ENCODE results near the gene SIRPA. TPM values are rescaled to one million over a fixed set of nuclear protein-coding genes. Genes with fewer than 3 reads are reported as not detected.

The SIRPA gene
- total and polyA plus RNA-seq, 2 of the 8 experiments (the other 6 are each of a cell fraction or from before 2014, with no cell fraction given) = 3.9 to 4.3 TPM

- no peak overlapping the region for H3K14ac ChIP-seq (ENCODE audit: insufficient read length)
- no peaks in the 10 kb centered on the region for H3K9me3 ChIP-seq (ENCODE audit: insufficient read depth in 2 of 2, low read depth in 1 of 2, low read length in 1 of 2)
- peak overlapping the region; percentile 97 for H2BK15ac ChIP-seq (ENCODE audit: low read length)
- no peaks in the 10 kb centered on the region; the same call in 1 of the 2 replicates for H3K23me2 ChIP-seq (ENCODE audit: low read depth, low read length)
- H3K23ac ChIP-seq (ENCODE audit: insufficient read length) = no peak overlapping the region
- DNase-seq (ENCODE audit: low read depth in 1 of 2, low spot score in 2 of 2) = no peak
- peak overlapping the region; percentile 44; the same call in 1 of the 2 replicates for H2BK5ac ChIP-seq (ENCODE audit: low read depth, low read length)
- H3K36me3 ChIP-seq (ENCODE audit: control insufficient read depth in 2 of 4, insufficient read depth in 4 of 4, low read length in 3 of 4) = no peaks in the 10 kb centered on the region
- H3K9ac ChIP-seq (replicated peaks in 1 of 4; ENCODE audit: extremely low read depth in 1 of 4, low read depth in 3 of 4, low read length in 3 of 4) = no peak overlapping the region
- no peak overlapping the region for H4K8ac ChIP-seq (ENCODE audit: extremely low read depth, insufficient read depth, low read length)
- H3K27ac ChIP-seq (ENCODE audit: low read depth, low read length) = no peak overlapping the region
- no peak overlapping the region for H2BK20ac ChIP-seq (ENCODE audit: low read length)
- POLR2A ChIA-PET (ENCODE audit: partially characterized antibody) = no interaction called here
- H3K4me3 ChIP-seq (ENCODE audit: extremely low read depth in 1 of 4, insufficient read depth in 2 of 4, low read depth in 3 of 4, low read length in 4 of 4) = no peak overlapping the region
- H3K4me1 ChIP-seq (replicated peaks in 1 of 4; ENCODE audit: control insufficient read depth in 3 of 4, insufficient read depth in 4 of 4, low read length in 3 of 4) = peaks cover 0 to 14% (median 1%) of the 10 kb centered on the region in 4 experiments; a peak in 5 of 7 replicates
- peaks cover 0 to 2% of the 10 kb centered on the region in 2 experiments for H4K20me1 ChIP-seq (replicated peaks in 1 of 2; ENCODE audit: control insufficient read depth in 1 of 2, insufficient read depth in 2 of 2, low read length in 2 of 2)
- H2BK120ac ChIP-seq (replicated peaks; ENCODE audit: low read depth, low read length) = no peak overlapping the region
- no peak overlapping the region for H4K91ac ChIP-seq (replicated peaks; ENCODE audit: insufficient read length, low read length)
- no peaks in the 10 kb centered on the region for H3K79me2 ChIP-seq (ENCODE audit: control insufficient read depth in 1 of 2, insufficient read depth in 2 of 2, low read length in 2 of 2)
- H3K4me2 ChIP-seq (ENCODE audit: insufficient read depth in 1 of 2, low read depth in 2 of 2, low read length in 2 of 2) = no peak overlapping the region
- peak overlapping the region; percentile 39; the same call in 1 of the 2 replicates for H2BK12ac ChIP-seq (ENCODE audit: low read depth, low read length)
- no peaks in the 10 kb centered on the region; a peak in 1 of 7 replicates for H3K27me3 ChIP-seq (replicated peaks in 1 of 4; ENCODE audit: control insufficient read depth in 3 of 4, extremely low read depth in 1 of 4, insufficient read depth in 3 of 4, low read length in 3 of 4)
- WGBS, 2 experiments (ENCODE audit: extremely low coverage in 1 of 2, insufficient coverage in 1 of 2, insufficient read length in 1 of 2, insufficient replicate concordance in 2 of 2, low coverage in 1 of 2, low lambda C conversion rate in 2 of 2, missing lambda C conversion rate in 1 of 2) = 94% methylated on average over 6 of the region's 6 CpGs; no CpG with 5 or more reads in 1 of the 2 experiments
- peak overlapping the region; percentile 3; the same call in 1 of the 2 replicates for H2AK5ac ChIP-seq (ENCODE audit: low read depth, low read length)
- H2AFZ ChIP-seq (ENCODE audit: low read length) = no peak overlapping the region
- no peak for FAIRE-seq
- no peak overlapping the region for H4K5ac ChIP-seq (ENCODE audit: insufficient read length, low read depth, low read length)
- no peaks in the 10 kb centered on the region; the same call in 1 of the 2 replicates for H3K79me1 ChIP-seq (ENCODE audit: low read depth, low read length)
- CTCF ChIA-PET (ENCODE audit: partially characterized antibody) = no interaction called here
- H3K56ac ChIP-seq (replicated peaks; ENCODE audit: insufficient read length, low read depth, low read length) = no peak overlapping the region
- no peak overlapping the region for H3K4ac ChIP-seq (replicated peaks; ENCODE audit: insufficient read length, low read depth, low read length)
- H3K18ac ChIP-seq (ENCODE audit: extremely low read depth, low read length) = no peak overlapping the region
- TF ChIP-seq TCF12 (IDR thresholded peaks at IDR 0.05; ENCODE audit: low read depth, low read length) (no peak), KDM4A (IDR thresholded peaks at IDR 0.05; ENCODE audit: low read depth, low read length, severe bottlenecking) (no peak), SIRT6 (IDR thresholded peaks at IDR 0.05; ENCODE audit: low read length) (no peak), POU5F1 (IDR thresholded peaks at IDR 0.05; ENCODE audit: low read depth, low read length) (no peak), HDAC2 (IDR thresholded peaks at IDR 0.05; ENCODE audit: borderline replicate concordance in 1 of 2, low read depth in 2 of 2, low read length in 2 of 2) (no peak), TAF7 (optimal IDR thresholded peaks at IDR 0.05; ENCODE audit: borderline replicate concordance, low read depth, low read length) (no peak), SRF (IDR thresholded peaks at IDR 0.05; ENCODE audit: low read depth, low read length) (no peak), CTBP2 (IDR thresholded peaks at IDR 0.05; ENCODE audit: borderline replicate concordance, insufficient read depth, insufficient read length, low read length) (no peak), EGR1 (IDR thresholded peaks at IDR 0.05; ENCODE audit: borderline replicate concordance, low read depth, low read length) (no peak), SP4 (IDR thresholded peaks at IDR 0.05; ENCODE audit: low read length) (no peak), CEBPB (IDR thresholded peaks at IDR 0.05; ENCODE audit: low read depth, low read length) (no peak), JUND (IDR thresholded peaks at IDR 0.05; ENCODE audit: low read length) (no peak)
- TF ChIP-seq, protein P1, sequence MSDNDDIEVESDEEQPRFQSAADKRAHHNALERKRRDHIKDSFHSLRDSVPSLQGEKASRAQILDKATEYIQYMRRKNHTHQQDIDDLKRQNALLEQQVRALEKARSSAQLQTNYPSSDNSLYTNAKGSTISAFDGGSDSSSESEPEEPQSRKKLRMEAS (IDR thresholded peaks at IDR 0.05) = no peak
Measured at GRCh38 chr20:1880529-1881239, 14.5 kb upstream of the SIRPA start.
